Measurements from ENCODE around the gene HTRA1.

HTRA1 gene

DNA sequence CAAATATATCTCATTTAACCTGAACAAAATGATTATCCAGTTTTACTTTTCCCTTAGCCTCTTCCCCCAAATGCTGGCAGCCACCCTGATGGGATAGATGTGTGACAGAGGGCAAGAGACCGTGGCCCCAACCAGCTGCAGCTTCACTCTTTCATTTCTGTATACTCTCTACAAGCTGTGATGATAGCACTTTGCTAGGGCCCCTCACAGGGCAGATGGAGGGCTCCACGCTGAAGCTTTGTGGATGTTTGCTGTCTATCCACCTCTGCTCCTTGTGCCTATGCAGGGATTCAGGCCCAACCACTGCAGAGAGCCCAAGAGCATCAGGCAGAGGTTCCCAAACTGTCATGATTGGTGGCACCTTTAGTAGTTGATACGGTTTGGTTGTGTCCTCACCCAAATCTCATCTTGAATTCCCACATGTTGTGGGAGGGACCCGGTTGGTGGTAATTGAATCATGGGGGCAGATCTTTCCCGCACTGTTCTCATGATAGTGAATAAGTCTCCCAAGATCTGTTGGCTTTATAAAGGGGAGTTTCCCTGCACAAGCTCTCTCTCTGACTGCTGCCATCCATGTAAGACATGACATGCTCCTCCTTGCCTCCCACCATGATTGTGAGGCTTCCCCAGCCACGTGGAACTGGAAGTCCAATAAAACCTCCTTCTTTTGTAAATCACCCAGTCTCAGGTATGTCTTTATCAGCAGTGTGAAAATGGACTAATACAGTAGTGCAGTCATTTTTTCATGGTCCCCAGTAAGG, 20.1 kb downstream of the HTRA1 start:
- no peak for ATAC-seq (ENCODE audit: low read depth)
- TF ChIP-seq CTCF (IDR thresholded peaks at IDR 0.05; ENCODE audit: poor library complexity, severe bottlenecking), result no peak
- H3K36me3 ChIP-seq (ENCODE audit: low read depth), result peaks cover 15% of the 10 kb centered on the region

DNA sequence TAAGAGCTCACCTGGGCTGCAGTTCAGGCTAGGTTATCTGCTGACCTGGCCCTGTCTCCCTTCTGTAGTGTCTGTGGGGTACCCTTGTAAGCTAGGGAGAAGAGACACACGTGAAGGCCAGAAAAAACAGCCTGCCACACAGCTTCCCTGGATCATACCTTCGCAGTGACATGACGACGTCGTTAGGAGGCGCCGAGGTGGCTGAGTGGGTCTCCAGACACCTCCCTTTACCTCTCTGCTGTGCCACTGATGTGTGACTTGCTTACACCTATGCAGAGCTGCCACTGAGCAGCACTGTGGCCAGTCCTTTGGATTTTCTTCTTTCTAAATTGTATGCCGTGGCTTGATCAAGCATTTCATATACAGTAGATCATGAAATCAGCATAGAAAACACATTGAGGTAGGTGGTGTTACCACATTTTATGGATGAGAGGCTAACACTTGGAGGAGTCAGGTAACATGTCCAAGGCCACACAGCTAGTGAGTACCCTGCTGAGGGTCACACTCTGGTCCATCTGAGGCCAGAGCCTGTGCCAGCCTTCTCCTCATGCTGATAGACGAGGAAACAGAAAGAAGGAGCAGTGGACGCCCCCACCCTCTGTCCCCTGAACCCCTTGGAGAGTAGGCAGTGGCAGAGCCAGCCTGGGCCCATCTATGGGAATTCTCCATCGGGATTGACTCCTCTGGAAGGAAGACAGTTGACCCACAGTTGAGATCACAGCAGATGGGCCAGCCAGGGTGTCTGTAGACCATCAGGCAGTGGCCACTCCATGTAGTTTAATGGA, 23.1 kb downstream of the HTRA1 start:
- DNase-seq (ENCODE audit: low spot score) (peak; percentile 32), ATAC-seq (ENCODE audit: low read depth) (peak; percentile 15; the same call in 1 of the 3 replicates)
- TF ChIP-seq CTCF (IDR thresholded peaks at IDR 0.05; ENCODE audit: poor library complexity, severe bottlenecking), result no peak
- Histone ChIP-seq H3K4me3 (ENCODE audit: severe bottlenecking) (no peak overlapping the region), H3K9me3 (ENCODE audit: severe bottlenecking) (peaks cover 3% of the 10 kb centered on the region), H3K4me1 (ENCODE audit: insufficient read depth, poor library complexity, severe bottlenecking) (no peaks in the 10 kb centered on the region), H3K27me3 (ENCODE audit: insufficient read depth, poor library complexity, severe bottlenecking) (no peaks in the 10 kb centered on the region), H3K27ac (ENCODE audit: poor library complexity, severe bottlenecking) (no peak overlapping the region), H3K36me3 (ENCODE audit: low read depth) (peaks cover 22% of the 10 kb centered on the region)

More for the DNA sequence above, 20.1 kb downstream of the HTRA1 start:
- H3K4me3 ChIP-seq (ENCODE audit: severe bottlenecking), result no peak overlapping the region
- no peak for DNase-seq (ENCODE audit: low spot score)
- H3K27ac ChIP-seq (ENCODE audit: poor library complexity, severe bottlenecking), result no peak overlapping the region
- peaks cover 2% of the 10 kb centered on the region for H3K4me1 ChIP-seq (ENCODE audit: insufficient read depth, poor library complexity, severe bottlenecking)
- H3K27me3 ChIP-seq (ENCODE audit: insufficient read depth, poor library complexity, severe bottlenecking), result no peaks in the 10 kb centered on the region
- peaks cover 3% of the 10 kb centered on the region for H3K9me3 ChIP-seq (ENCODE audit: severe bottlenecking)

DNA sequence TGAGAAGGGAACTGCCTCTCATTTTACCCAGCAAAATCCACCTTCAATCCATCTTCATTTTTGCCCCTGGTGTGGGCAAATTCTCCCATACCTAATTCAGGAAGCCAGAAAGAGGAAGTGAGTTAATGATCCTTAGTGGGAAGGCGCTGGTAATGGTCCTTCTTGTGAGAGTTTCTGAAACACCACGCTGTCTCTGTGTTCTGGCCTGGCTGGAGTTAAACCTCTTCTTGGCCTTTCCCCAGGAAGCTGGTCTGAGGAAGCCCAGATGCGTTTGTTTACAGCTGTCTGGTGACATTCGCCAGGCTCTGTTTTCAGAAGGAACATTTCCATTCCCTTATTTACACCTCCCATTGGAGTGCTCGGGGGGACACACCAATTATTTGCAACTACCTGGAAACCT, 24.3 kb downstream of the HTRA1 start:
- DNase-seq (ENCODE audit: low spot score) (peak; percentile 9), ATAC-seq (ENCODE audit: low read depth) (no peak)
- H3K36me3 ChIP-seq (ENCODE audit: low read depth), result peaks cover 33% of the 10 kb centered on the region

GRCh38 chr10:122486406-122487080, 25.2 kb downstream of the HTRA1 start:
- Histone ChIP-seq H3K4me3 (ENCODE audit: severe bottlenecking) (no peak overlapping the region), H3K4me1 (ENCODE audit: insufficient read depth, poor library complexity, severe bottlenecking) (peaks cover 5% of the 10 kb centered on the region), H3K27me3 (ENCODE audit: insufficient read depth, poor library complexity, severe bottlenecking) (no peaks in the 10 kb centered on the region), H3K36me3 (ENCODE audit: low read depth) (peaks cover 36% of the 10 kb centered on the region), H3K27ac (ENCODE audit: poor library complexity, severe bottlenecking) (no peak overlapping the region), H3K9me3 (ENCODE audit: severe bottlenecking) (no peaks in the 10 kb centered on the region)
- DNase-seq (ENCODE audit: low spot score) (peak; percentile 31), ATAC-seq (ENCODE audit: low read depth) (no peak)
- no peak for TF ChIP-seq CTCF (IDR thresholded peaks at IDR 0.05; ENCODE audit: poor library complexity, severe bottlenecking)

More for the DNA sequence above, 24.3 kb downstream of the HTRA1 start:
- TF ChIP-seq CTCF (IDR thresholded peaks at IDR 0.05; ENCODE audit: poor library complexity, severe bottlenecking), result no peak
- H3K4me3 ChIP-seq (ENCODE audit: severe bottlenecking), result no peak overlapping the region
- no peak overlapping the region for H3K27ac ChIP-seq (ENCODE audit: poor library complexity, severe bottlenecking)
- H3K27me3 ChIP-seq (ENCODE audit: insufficient read depth, poor library complexity, severe bottlenecking), result no peaks in the 10 kb centered on the region
- H3K4me1 ChIP-seq (ENCODE audit: insufficient read depth, poor library complexity, severe bottlenecking), result no peaks in the 10 kb centered on the region
- peaks cover 3% of the 10 kb centered on the region for H3K9me3 ChIP-seq (ENCODE audit: severe bottlenecking)

All from RWPE2 (cell line).